Measurements from ENCODE around the gene NLGN2. TPM values are rescaled to one million over a fixed set of nuclear protein-coding genes. Genes with fewer than 3 reads are reported as not detected.
A peak's percentile ranks its signal among the peaks of the same experiment; 100 is the strongest.

Gene NLGN2
- total and polyA plus RNA-seq, 2 experiments from 2014 or later, result 4.3 to 7.2 TPM

DNA sequence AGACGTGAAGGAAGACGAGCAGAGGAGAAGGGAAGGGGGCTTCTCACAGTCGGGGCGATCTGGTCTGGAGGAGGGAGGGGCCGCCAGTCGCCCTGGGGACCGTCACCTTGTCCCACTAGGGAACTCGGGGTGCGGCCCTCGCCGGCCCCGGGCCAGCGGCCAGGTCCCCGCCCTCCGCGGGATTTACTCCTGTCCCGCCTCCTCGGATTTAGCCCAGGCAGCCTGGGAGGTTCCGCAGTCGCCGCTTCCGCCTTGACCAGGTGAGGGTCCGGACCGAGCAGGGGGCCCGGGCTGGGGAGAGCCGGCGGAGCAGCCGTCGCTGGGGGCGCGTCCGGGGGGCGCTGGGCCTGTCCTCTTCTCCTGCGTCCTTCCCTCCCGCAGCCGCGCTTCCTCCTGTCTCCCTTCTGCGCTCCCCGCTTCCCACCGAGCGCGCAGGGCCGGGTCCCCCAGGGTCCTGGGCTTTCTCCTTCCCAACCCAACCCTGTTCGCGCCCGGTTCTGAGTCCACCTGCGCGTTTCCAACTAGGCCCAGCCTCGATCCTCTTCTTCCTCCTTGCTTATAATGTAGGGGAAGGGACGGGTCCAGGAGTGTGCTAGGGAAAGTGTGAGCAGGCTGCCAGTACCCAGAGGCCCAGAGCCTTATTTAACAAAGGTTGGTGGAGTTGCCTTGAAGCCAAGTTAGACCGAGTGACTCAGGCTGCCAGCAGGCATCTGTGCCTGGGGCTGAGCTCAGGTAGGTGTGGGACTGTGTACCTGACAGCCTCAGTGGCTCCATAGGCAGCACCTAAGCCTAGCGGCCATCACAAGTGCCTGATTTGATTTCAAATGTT lies 26.6 kb upstream of the NLGN2 start, which contains the start of gene TNK1:
Gene TNK1, plus strand, starts transcription at position 235 of the 829 bp plus-strand sequence. CDS start 1,838 bp downstream, outside the sequence.
- peak within 1 kb of the TSS; percentile 57 for H3K27ac ChIP-seq
- peaks cover 9% of the 10 kb centered on the region for H3K79me2 ChIP-seq

DNA sequence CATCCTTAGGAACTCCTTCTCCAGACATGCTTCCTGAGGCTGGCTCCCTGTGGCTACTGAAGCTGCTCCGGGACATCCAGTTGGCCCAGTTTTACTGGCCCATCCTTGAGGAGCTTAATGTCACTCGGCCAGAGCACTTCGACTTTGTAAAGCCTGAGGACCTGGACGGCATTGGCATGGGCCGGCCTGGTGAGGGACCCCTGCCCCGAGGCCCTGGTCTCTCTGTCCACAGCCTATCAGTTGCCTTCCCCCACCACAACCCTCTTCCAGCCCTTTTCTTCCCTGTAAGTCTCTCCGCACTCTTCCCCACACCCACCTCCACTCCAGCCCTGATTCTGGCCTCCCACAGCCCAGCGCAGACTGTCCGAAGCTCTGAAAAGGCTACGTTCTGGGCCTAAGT lies 24.7 kb upstream of the NLGN2 start:
- Histone ChIP-seq H3K27ac (no peak overlapping the region), H3K9me2 (replicated peaks; ENCODE audit: insufficient read depth) (no peaks in the 10 kb centered on the region), H3K27me3 (no peaks in the 10 kb centered on the region), H4K20me1 (ENCODE audit: insufficient read depth, poor library complexity, severe bottlenecking) (no peaks in the 10 kb centered on the region), H3K9me3 (ENCODE audit: low read depth) (no peaks in the 10 kb centered on the region), H2AFZ (no peak overlapping the region), H3K4me1 (ENCODE audit: insufficient read depth) (peaks cover 11% of the 10 kb centered on the region), H3K4me2 (no peak overlapping the region), H3K36me3 (replicated peaks; ENCODE audit: insufficient read depth, low read depth) (no peaks in the 10 kb centered on the region), H3K79me2 (peaks cover 9% of the 10 kb centered on the region), H3K4me3 (no peak overlapping the region)
- no peak for DNase-seq (ENCODE audit: low spot score)
- no peak for TF ChIP-seq EZH2 (IDR thresholded peaks at IDR 0.05; ENCODE audit: borderline replicate concordance)
- no peak for TF ChIP-seq EZH2phosphoT487 (IDR thresholded peaks at IDR 0.05; ENCODE audit: low read depth, severe bottlenecking, unreplicated experiment)
- TF ChIP-seq, protein P1, sequence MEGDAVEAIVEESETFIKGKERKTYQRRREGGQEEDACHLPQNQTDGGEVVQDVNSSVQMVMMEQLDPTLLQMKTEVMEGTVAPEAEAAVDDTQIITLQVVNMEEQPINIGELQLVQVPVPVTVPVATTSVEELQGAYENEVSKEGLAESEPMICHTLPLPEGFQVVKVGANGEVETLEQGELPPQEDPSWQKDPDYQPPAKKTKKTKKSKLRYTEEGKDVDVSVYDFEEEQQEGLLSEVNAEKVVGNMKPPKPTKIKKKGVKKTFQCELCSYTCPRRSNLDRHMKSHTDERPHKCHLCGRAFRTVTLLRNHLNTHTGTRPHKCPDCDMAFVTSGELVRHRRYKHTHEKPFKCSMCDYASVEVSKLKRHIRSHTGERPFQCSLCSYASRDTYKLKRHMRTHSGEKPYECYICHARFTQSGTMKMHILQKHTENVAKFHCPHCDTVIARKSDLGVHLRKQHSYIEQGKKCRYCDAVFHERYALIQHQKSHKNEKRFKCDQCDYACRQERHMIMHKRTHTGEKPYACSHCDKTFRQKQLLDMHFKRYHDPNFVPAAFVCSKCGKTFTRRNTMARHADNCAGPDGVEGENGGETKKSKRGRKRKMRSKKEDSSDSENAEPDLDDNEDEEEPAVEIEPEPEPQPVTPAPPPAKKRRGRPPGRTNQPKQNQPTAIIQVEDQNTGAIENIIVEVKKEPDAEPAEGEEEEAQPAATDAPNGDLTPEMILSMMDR (IDR thresholded peaks at IDR 0.05; ENCODE audit: poor library complexity), result no peak
- WGBS (ENCODE audit: low lambda C conversion rate, missing lambda C conversion rate), result 95% methylated on average over 10 of the region's 10 CpGs

More for the DNA sequence above, 26.6 kb upstream of the NLGN2 start, which contains the start of gene TNK1:
- Histone ChIP-seq H3K9me2 (replicated peaks; ENCODE audit: insufficient read depth) (no peaks in the 10 kb centered on the region), H3K27me3 (no peaks in the 10 kb centered on the region), H3K4me3 (peak within 1 kb of the TSS; percentile 51), H4K20me1 (ENCODE audit: insufficient read depth, poor library complexity, severe bottlenecking) (no peaks in the 10 kb centered on the region), H3K9me3 (ENCODE audit: low read depth) (no peaks in the 10 kb centered on the region), H3K4me1 (ENCODE audit: insufficient read depth) (peaks cover 11% of the 10 kb centered on the region), H2AFZ (peak within 1 kb of the TSS; percentile 85), H3K4me2 (peak within 1 kb of the TSS; percentile 99), H3K36me3 (replicated peaks; ENCODE audit: insufficient read depth, low read depth) (no peaks in the 10 kb centered on the region)
- 5% methylated on average over 31 of the region's 52 CpGs for WGBS (ENCODE audit: low lambda C conversion rate, missing lambda C conversion rate)
- TF ChIP-seq EZH2 (IDR thresholded peaks at IDR 0.05; ENCODE audit: borderline replicate concordance) (no peak), EZH2phosphoT487 (IDR thresholded peaks at IDR 0.05; ENCODE audit: low read depth, severe bottlenecking, unreplicated experiment) (no peak)
- TF ChIP-seq, protein P1 (IDR thresholded peaks at IDR 0.05; ENCODE audit: poor library complexity), result no peak
- DNase-seq (ENCODE audit: low spot score), result peak; percentile 74

DNA sequence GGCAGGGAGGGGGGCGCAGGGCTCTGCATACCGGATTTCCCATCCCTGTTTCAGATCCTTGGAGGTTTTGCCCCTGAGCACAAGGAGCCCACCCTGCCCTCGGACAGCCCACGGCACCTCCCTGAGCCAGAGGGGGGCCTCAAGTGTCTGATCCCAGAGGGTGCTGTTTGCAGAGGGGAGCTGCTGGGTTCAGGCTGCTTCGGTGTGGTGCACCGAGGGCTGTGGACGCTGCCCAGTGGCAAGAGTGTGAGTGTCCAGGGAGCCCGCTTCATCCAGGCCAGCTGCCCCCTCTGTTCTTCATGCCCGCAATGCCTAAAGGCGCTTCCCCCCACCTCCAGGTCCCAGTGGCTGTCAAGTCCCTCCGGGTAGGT lies 24.3 kb upstream of the NLGN2 start:
- peaks cover 9% of the 10 kb centered on the region for H3K79me2 ChIP-seq
- no peaks in the 10 kb centered on the region for H3K36me3 ChIP-seq (replicated peaks; ENCODE audit: insufficient read depth, low read depth)
- no peak overlapping the region for H2AFZ ChIP-seq
- WGBS (ENCODE audit: low lambda C conversion rate, missing lambda C conversion rate), result 93% methylated on average over 11 of the region's 11 CpGs
- no peak for DNase-seq (ENCODE audit: low spot score)
- peak overlapping the region; percentile 78 for H3K4me2 ChIP-seq
- no peaks in the 10 kb centered on the region for H3K9me3 ChIP-seq (ENCODE audit: low read depth)
- no peaks in the 10 kb centered on the region for H3K9me2 ChIP-seq (replicated peaks; ENCODE audit: insufficient read depth)
- TF ChIP-seq, protein P1 (IDR thresholded peaks at IDR 0.05; ENCODE audit: poor library complexity), result no peak
- TF ChIP-seq EZH2 (IDR thresholded peaks at IDR 0.05; ENCODE audit: borderline replicate concordance), result no peak
- TF ChIP-seq EZH2phosphoT487 (IDR thresholded peaks at IDR 0.05; ENCODE audit: low read depth, severe bottlenecking, unreplicated experiment), result no peak
- H3K4me1 ChIP-seq (ENCODE audit: insufficient read depth), result peaks cover 11% of the 10 kb centered on the region
- no peak overlapping the region for H3K4me3 ChIP-seq
- H4K20me1 ChIP-seq (ENCODE audit: insufficient read depth, poor library complexity, severe bottlenecking), result no peaks in the 10 kb centered on the region
- no peaks in the 10 kb centered on the region for H3K27me3 ChIP-seq
- H3K27ac ChIP-seq, result no peak overlapping the region
